ENCODE measurements around the gene INKA1.

The INKA1 gene

DNA sequence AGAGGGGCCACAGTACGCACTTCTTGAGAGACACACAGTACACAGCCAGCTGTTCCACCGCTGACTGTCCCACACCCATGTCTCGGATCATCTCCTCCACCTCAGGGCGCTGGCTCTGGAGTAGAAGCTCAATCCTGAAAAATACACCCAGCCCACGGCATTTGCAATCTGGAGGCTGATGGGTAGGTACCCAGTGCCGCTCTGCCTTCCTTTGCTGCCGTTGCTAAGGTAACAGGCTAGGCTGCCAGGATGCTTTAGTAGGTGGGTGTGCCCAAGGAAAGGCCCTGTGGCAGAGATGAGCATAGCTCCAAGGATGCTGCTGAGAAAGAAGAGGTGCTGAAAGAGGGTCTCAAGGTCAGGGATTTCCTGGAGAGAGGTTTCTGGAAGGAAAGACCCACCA is 38.7 kb downstream of the INKA1 start:
- TF ChIP-seq, protein P1, sequence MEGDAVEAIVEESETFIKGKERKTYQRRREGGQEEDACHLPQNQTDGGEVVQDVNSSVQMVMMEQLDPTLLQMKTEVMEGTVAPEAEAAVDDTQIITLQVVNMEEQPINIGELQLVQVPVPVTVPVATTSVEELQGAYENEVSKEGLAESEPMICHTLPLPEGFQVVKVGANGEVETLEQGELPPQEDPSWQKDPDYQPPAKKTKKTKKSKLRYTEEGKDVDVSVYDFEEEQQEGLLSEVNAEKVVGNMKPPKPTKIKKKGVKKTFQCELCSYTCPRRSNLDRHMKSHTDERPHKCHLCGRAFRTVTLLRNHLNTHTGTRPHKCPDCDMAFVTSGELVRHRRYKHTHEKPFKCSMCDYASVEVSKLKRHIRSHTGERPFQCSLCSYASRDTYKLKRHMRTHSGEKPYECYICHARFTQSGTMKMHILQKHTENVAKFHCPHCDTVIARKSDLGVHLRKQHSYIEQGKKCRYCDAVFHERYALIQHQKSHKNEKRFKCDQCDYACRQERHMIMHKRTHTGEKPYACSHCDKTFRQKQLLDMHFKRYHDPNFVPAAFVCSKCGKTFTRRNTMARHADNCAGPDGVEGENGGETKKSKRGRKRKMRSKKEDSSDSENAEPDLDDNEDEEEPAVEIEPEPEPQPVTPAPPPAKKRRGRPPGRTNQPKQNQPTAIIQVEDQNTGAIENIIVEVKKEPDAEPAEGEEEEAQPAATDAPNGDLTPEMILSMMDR (IDR thresholded peaks at IDR 0.05; ENCODE audit: low read depth, low read length, missing control alignments) = no peak
- DNase-seq (ENCODE audit: low read depth) = no peak
- no peak overlapping the region for H3K4me3 ChIP-seq (ENCODE audit: low read depth, low read length)

DNA sequence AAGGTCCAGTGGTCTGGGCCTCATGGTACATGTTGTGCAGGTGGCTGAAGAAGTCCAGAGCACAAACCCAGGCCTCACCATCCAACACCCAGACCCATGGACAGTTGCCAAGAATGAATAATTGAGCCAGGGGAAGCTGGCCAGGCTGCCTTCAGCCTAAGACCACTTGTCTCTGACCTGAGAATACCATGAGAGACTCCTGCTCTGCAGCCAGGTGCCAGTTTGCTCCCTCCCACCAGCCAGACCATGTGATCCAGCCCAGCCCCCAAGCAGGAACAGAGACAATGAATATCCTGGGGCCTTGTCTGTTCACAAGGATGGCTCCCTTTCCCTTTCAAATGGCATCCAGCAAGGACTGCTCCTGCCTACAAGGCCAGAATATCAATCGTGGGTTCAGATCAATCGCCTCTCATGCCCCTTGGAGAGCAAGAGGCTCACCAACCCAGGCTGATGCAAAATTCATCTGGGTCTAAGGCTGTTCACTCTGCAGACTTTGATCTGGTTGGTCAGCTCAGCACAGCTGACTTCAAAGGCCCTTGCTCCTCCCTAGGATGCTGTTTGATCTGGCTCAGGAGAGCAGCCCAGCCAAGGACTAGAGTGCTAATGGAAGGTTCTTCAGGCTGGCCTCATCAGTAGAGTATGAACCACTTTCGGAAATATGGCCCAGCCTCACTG is 39.9 kb downstream of the INKA1 start:
- TF ChIP-seq, protein P1 (IDR thresholded peaks at IDR 0.05; ENCODE audit: low read depth, low read length, missing control alignments) = no peak
- H3K4me3 ChIP-seq (ENCODE audit: low read depth, low read length) = no peak overlapping the region
- DNase-seq (ENCODE audit: low read depth) = no peak

DNA sequence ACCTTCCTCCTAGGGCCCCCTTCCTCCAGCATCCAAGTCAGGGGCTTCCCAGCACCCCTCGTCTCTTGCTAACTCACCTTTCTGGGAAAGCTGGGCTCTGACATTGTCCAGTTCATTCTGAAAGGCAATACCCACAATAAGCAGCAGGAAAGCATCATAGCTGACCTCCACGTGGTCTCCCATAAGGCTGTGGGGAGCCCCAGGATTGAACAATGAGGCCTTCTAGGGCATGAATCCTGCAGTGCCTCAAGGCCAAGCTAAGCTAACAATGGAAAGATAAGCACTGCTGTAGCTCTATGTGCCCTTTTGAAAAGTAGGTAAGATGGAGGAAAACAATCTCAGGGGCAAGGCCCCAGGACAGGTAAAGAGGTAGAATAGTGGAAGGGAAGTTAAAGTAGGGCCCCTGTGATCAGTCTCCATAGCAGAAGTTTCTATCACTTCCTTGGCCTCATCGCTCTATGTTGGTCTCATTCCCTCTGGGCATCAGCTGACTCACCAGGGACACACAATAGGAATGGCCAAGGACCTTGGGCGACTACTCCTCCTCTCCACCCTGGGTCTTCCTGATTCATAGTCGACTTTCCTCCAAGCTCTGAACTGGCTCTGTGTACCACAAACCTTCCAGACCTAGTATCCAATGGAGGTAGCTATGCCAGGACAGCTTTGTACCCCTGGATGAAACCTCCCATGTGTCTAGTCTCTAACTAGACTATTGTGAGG is 41.6 kb downstream of the INKA1 start:
- H3K4me3 ChIP-seq (ENCODE audit: low read depth, low read length) = no peak overlapping the region
- DNase-seq (ENCODE audit: low read depth) = no peak
- TF ChIP-seq, protein P1 (IDR thresholded peaks at IDR 0.05; ENCODE audit: low read depth, low read length, missing control alignments) = no peak

DNA sequence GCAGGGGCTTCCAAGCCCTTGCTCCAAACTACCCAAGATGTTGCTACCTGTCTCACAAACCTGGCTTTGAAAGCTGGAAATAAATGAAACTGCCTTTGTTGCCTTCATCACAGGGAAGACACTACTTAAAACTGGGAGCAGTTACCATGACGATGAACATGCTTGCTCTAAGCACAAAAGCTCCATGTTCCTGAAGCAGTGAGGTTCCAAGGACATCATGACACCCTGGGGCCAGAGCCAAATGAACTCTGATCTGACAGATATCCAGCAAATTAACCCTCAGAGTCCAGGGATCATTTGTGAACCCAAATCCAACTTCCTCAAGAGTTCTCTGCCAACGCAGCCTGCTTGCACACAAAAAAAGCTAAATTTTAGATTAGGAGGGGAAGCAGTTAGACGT is 42.6 kb downstream of the INKA1 start:
- H3K4me3 ChIP-seq (ENCODE audit: low read depth, low read length) = no peak overlapping the region
- TF ChIP-seq, protein P1 (IDR thresholded peaks at IDR 0.05; ENCODE audit: low read depth, low read length, missing control alignments) = no peak
- no peak for DNase-seq (ENCODE audit: low read depth)

Measured in GM12864 (cell line).